AG04450 (cell line): ENCODE data around the gene SYTL3. TPM values are rescaled to one million over a fixed set of nuclear protein-coding genes. Genes with fewer than 3 reads are reported as not detected.

Experiments used
- CTCF ChIA-PET: fragments of 300-600, 350-600 bp; formaldehyde crosslinking; extraction: SDS; loops from one replicate; lab custom pipeline; 2022; ENCODE audit warnings: antibody characterized with exemption, inconsistent platforms; lab: Charles Lee
- POLR2A ChIA-PET: fragments of 350-600 bp; formaldehyde crosslinking; extraction: SDS; loops from one replicate; lab custom pipeline; 2021; ENCODE audit warnings: antibody characterized with exemption, inconsistent platforms; lab: Yijun Ruan, JAX
- DNase-seq: peaks from one replicate; pipeline ENCODE4 v3.0.0-alpha.2; 2011; ENCODE audit warnings: low read depth, low spot score
- H3K27ac ChIP-seq: one replicate; pipeline ENCODE4 v1.5.1; 2012; ENCODE audit warnings: low read depth, low read length, control low read depth
- H3K27me3 ChIP-seq: one replicate; pipeline ENCODE4 v1.6.0; 2012; ENCODE audit warnings: low read length; ENCODE audit not compliant: control insufficient read depth, insufficient read depth
- H3K4me3 ChIP-seq: 2 replicates; pipeline ENCODE4 v1.5.1; 2011; ENCODE audit warnings: mild to moderate bottlenecking, low read depth, low read length, control low read depth
- H3K9me3 ChIP-seq: 2 replicates; pipeline ENCODE4 v1.5.1; 2012; ENCODE audit warnings: low read length; ENCODE audit not compliant: control insufficient read depth, insufficient read depth
- polyA plus RNA-seq: library from polyadenylated mRNA; depleted of rRNA; stranded (reverse); fragments of >200 nt; gene quantifications from 2 replicates; pipeline ENCODE4 v1.2.3, GENCODE V29; 2011
- TF ChIP-seq, protein P1 (sequence below): IDR thresholded peaks from 2 replicates; pipeline ENCODE4 v1.5.1; 2011; ENCODE audit warnings: low read depth, low read length, control low read depth, inconsistent platforms

SYTL3 gene
- polyA plus RNA-seq, 1 experiment, result 1.6 TPM

DNA sequence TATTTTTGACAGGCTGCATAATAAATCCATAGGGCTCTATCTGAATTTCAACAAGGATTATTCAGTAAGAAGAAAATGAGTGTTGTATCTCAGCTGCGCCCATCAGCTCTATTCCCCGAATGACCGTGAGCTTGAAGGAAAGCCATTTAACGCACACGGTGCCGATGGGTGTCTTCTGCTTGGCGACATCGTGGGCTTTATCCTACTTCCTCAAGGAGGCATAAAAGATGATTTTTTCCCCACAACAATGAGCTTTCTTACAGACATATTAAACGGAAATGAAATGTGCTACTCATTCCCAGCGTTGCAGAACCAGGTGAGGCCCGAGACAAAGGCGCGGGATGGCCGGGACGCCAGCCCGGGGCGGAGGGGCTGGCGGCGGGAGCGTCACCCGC is 6.0 kb upstream of the SYTL3 start:
- POLR2A ChIA-PET, result interaction anchor here (0.9 to 2.4 kb wide), 5 partner anchors 11 to 28 kb away, joined by 3 to 12 read pairs (median 7); no protein-coding TSS in a partner anchor
- no peaks in the 10 kb centered on the region for H3K9me3 ChIP-seq
- H3K27me3 ChIP-seq, result no peaks in the 10 kb centered on the region
- TF ChIP-seq, protein P1, sequence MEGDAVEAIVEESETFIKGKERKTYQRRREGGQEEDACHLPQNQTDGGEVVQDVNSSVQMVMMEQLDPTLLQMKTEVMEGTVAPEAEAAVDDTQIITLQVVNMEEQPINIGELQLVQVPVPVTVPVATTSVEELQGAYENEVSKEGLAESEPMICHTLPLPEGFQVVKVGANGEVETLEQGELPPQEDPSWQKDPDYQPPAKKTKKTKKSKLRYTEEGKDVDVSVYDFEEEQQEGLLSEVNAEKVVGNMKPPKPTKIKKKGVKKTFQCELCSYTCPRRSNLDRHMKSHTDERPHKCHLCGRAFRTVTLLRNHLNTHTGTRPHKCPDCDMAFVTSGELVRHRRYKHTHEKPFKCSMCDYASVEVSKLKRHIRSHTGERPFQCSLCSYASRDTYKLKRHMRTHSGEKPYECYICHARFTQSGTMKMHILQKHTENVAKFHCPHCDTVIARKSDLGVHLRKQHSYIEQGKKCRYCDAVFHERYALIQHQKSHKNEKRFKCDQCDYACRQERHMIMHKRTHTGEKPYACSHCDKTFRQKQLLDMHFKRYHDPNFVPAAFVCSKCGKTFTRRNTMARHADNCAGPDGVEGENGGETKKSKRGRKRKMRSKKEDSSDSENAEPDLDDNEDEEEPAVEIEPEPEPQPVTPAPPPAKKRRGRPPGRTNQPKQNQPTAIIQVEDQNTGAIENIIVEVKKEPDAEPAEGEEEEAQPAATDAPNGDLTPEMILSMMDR, result no peak
- H3K27ac ChIP-seq, result no peak overlapping the region
- H3K4me3 ChIP-seq, result peak overlapping the region; percentile 97
- DNase-seq, result no peak
- CTCF ChIA-PET, result interaction anchor here (0.9 to 4.4 kb wide), 3 partner anchors 48 to 331 kb away, joined by 3 to 28 read pairs (median 3); no protein-coding TSS in a partner anchor

DNA sequence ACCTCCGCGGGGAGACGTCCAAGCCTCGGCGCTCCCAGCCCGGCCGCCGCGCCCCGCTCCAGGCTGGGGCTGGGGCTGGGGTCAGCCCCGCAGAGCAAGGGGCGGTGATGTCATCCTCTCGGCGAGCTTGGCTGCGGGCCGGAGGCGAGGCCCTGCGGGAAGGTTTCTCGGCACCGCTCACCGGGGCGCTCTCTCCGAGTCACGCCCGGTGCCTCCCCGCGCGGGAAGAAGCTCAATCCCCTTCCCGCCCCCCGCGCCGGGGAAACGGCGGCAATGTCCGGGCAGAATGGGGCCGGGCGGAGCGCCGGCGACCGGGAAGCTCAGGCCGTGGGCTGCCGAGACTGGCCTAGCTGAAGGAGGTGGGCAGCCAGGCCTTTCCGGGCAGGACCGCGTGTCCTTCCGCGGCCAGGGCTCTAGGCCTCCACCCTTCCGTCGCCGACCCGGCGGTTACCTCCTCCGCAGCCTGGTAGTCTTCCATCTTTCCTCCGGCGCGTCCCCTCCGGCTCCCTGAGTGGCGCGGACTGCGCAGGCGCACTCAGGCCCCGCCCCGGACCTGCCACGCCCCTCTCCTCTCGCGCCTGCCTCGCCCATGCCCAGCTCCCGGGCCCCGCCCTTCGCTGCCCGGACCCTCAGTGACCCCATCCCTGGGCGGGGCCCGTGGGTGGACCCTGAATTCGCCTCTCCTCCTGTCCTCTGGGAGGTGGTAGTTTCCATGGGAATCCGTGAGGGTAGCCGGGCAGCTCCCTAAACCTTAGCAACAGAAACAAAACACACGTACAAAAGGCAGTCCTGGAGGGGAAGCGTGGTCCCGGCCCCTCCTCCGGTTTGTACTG is 5.4 kb upstream of the SYTL3 start, which contains the start of gene DYNLT1:
Gene DYNLT1 (minus strand): TSS at position 513 of the 833 bp plus-strand sequence. CDS start 35 bp downstream, at position 478.
- ChIA-PET POLR2A (interaction anchor here (0.9 to 2.4 kb wide), 5 partner anchors 11 to 27 kb away, joined by 3 to 12 read pairs (median 7); no protein-coding TSS in a partner anchor), CTCF (interaction anchor here (0.6 to 4.4 kb wide), 6 partner anchors 47 to 430 kb away, joined by 3 to 28 read pairs (median 3); no protein-coding TSS in a partner anchor)
- DNase-seq, result no peak

DNA sequence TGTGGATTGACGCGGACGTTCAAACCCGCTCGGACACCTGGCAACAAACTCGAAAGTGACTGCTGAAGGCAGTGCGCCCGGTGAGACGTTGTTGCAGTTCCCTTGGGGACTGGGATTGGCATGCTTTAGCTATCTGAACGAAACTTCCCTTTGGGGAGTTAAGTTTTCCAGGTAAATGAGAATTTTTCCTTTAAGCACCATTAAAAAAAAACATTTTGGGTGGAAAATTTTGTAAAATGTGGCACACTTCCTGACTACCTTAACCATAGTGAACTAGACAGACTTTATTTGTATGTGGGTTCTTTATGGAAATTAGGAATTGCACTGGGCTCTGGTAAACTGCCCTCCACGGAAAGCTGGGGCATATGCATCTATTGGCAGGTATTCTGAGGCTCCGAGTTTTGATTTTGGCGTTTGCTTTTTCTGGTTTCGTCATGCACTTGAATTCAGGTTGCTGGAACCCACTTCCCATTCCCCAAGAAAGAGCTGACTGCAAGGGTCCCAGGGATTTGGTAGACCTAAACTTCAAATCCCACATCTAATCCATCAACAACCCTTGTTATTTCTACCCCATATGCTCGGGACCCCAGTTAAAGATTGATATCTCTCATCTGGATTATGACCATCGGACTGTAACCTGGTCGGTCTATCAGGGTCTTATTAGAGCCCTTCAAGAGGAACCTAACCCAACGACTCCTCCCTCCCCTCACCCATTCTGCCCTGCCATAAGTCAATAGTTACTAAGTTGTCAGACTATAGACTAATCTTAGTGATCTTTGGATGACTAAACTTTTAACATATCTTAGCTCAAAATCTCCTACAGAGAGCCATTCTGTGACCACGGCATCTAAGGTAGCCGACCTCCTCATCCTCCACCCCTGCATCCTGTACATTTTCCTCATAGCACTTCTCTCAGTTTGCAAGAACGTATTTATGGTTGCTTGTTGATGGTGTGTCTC is 4.5 kb upstream of the SYTL3 start:
- TF ChIP-seq, protein P1, result no peak
- ChIA-PET POLR2A (interaction anchor here (1.8 to 2.4 kb wide), 3 partner anchors 10 to 17 kb away, joined by 7 to 12 read pairs (median 8); no protein-coding TSS in a partner anchor), CTCF (interaction anchor here (0.6 to 4.4 kb wide), 6 partner anchors 15 to 431 kb away, joined by 3 to 28 read pairs (median 4); no protein-coding TSS in a partner anchor)
- no peak overlapping the region for H3K27ac ChIP-seq
- H3K4me3 ChIP-seq, result peak overlapping the region; percentile 97
- DNase-seq, result no peak
- no peaks in the 10 kb centered on the region for H3K9me3 ChIP-seq
- H3K27me3 ChIP-seq, result no peaks in the 10 kb centered on the region

More for the DNA sequence above, 5.4 kb upstream of the SYTL3 start, which contains the start of gene DYNLT1:
- Histone ChIP-seq H3K9me3 (no peaks in the 10 kb centered on the region), H3K27ac (peak within 1 kb of the TSS; percentile 86), H3K4me3 (peak within 1 kb of the TSS; percentile 97), H3K27me3 (no peaks in the 10 kb centered on the region)
- TF ChIP-seq, protein P1, result no peak

DNA sequence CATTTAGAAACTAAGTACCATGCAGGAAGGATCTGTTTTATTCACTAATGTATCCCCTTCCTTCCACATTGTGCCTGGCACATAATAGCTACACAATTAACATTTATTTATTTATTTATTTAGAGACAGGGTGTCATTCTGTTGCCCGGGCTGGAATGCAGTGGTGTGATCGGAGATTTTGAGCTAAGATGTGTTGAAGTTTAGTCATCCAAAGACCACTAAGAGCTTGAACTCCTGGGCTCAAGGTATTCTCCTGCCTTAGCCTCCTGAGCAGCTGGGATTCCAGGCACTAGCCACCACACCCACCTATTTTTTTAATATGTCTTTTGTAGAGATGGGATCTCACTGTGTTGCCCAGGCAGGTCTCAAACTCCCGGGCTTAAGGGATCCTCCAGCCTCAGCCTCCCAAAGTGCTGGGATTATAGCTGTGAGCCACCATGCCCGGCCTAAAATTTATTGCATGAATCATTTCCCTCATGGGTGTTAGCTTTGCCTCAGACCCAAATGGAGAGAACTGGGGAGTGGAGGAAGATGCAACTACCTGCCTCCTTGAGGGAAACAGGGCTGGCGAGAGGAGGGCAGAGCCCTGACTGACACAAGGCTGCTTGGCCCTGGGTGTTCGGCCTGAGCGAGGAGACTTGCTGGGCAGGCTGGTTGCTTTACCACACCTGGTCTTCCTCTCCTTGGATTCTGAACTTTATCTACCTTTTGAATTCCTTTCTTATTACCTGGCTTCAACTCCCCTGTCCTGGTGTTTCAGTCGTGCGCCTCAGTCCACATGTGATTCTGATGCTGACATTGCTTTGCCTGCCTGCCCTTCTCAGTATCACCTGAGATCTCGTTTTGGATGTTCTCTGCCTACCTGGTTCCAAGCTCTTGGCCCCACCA is 3.6 kb upstream of the SYTL3 start:
- Histone ChIP-seq H3K9me3 (no peaks in the 10 kb centered on the region), H3K4me3 (no peak overlapping the region), H3K27me3 (no peaks in the 10 kb centered on the region), H3K27ac (no peak overlapping the region)
- ChIA-PET POLR2A (interaction anchor here (2.4 kb wide), 1 partner anchor 9 kb away, joined by 12 read pairs; no protein-coding TSS in a partner anchor), CTCF (interaction anchor here (0.6 to 4.4 kb wide), 5 partner anchors 14 to 432 kb away, joined by 3 to 28 read pairs (median 4); no protein-coding TSS in a partner anchor)
- TF ChIP-seq, protein P1, result no peak
- no peak for DNase-seq
